Omental fat pad (tissue), 4 donors: ENCODE measurements around the gene CEP83. TPM values are rescaled to one million over a fixed set of nuclear protein-coding genes. Genes with fewer than 3 reads are reported as not detected.
"Not testable (repeated sequence)": the region's sequence is repeated elsewhere in the genome, so short reads cannot be mapped to it uniquely, and the experiment has no call there.

Experiments used
- ATAC-seq: fragments of 150-250 bp; one replicate; pipeline ENCODE4 v1.9.1; 2016; ENCODE audit warnings: mild to moderate bottlenecking, moderate library complexity; ENCODE audit not compliant: low FRiP score
- DNase-seq: peaks from one replicate; pipeline ENCODE4 v3.0.0-alpha.2; 2019; ENCODE audit warnings: low spot score
- CTCF ChIP-seq, 3 donors: fragments of 450-650 bp; IDR thresholded peaks; one replicate each; pipeline ENCODE4 v1.5.1; 2016 to 2017; ENCODE audit warnings: antibody characterized with exemption in 3 of 3, mild to moderate bottlenecking in 3 of 3, moderate library complexity in 2 of 3
- total RNA-seq, 4 donors: library from RNA; depleted of rRNA; stranded (reverse); fragments of >200 nt; gene quantifications; one replicate each; pipeline ENCODE4 v1.1.0, GENCODE V29; 2016

The CEP83 gene
- total RNA-seq, 4 donors from 2014 or later = 11.0 to 42.4 (median 20.0) TPM

- DNase-seq (no peak), ATAC-seq (no peak)
- TF ChIP-seq CTCF (IDR thresholded peaks at IDR 0.05) = no peak
Measured at GRCh38 chr12:94434171-94434570, 25.5 kb downstream of the CEP83 start.

GRCh38 chr12:94433744-94434143, 25.9 kb downstream of the CEP83 start:
- DNase-seq (no peak), ATAC-seq (no peak)
- TF ChIP-seq CTCF (IDR thresholded peaks at IDR 0.05) = no peak

- TF ChIP-seq CTCF (IDR thresholded peaks at IDR 0.05) = no peak
- ATAC-seq = no peak
- DNase-seq = no peak
Measured at GRCh38 chr12:94430304-94430703, 29.4 kb downstream of the CEP83 start.

GRCh38 chr12:94429633-94430032, 30.0 kb downstream of the CEP83 start:
- ATAC-seq (no peak), DNase-seq (no peak)
- no peak for TF ChIP-seq CTCF (IDR thresholded peaks at IDR 0.05)

- TF ChIP-seq CTCF (IDR thresholded peaks at IDR 0.05) = no peak
- DNase-seq = no peak
- no peak for ATAC-seq
Measured at GRCh38 chr12:94429191-94429590, 30.5 kb downstream of the CEP83 start.

GRCh38 chr12:94427501-94428381, 31.9 kb downstream of the CEP83 start:
- TF ChIP-seq CTCF (IDR thresholded peaks at IDR 0.05) = no peak
- ATAC-seq = no peak
- DNase-seq = no peak

GRCh38 chr12:94426049-94426448, 33.6 kb downstream of the CEP83 start:
- DNase-seq (no peak), ATAC-seq (no peak)
- TF ChIP-seq CTCF (IDR thresholded peaks at IDR 0.05) = no peak

GRCh38 chr12:94424830-94425229, 34.8 kb downstream of the CEP83 start:
- ATAC-seq, DNase-seq: not testable (repeated sequence)
